Right cardiac atrium (tissue), 5 donors: ENCODE data around the gene RAB15. TPM values are rescaled to one million over a fixed set of nuclear protein-coding genes. Genes with fewer than 3 reads are reported as not detected.

Experiments
- ATAC-seq, 2 donors: fragments of 200-7000 bp; cut with Tn5 transposase; one replicate each; pipeline versions ENCODE4 v1.8.0 to v1.9.1; 2020; ENCODE audit warnings: moderate library complexity in 2 of 2, mild to moderate bottlenecking in 1 of 2
- DNase-seq, 3 donors: peaks; one replicate each; pipeline ENCODE4 v3.0.0-alpha.2; 2020
- H3K27ac ChIP-seq: one replicate; pipeline ENCODE4 v1.5.1; 2013; ENCODE audit warnings: mild to moderate bottlenecking, low read length, control low read depth, moderate library complexity
- H3K27me3 ChIP-seq: one replicate; pipeline ENCODE4 v1.6.1; 2013; ENCODE audit not compliant: control insufficient read depth, insufficient read depth
- H3K4me1 ChIP-seq: one replicate; pipeline ENCODE4 v1.6.1; 2013; ENCODE audit warnings: low read length; ENCODE audit not compliant: control insufficient read depth, insufficient read depth
- H3K4me3 ChIP-seq: one replicate; pipeline ENCODE4 v1.5.1; 2013; ENCODE audit warnings: low read length, control low read depth
- H3K9me3 ChIP-seq: one replicate; pipeline ENCODE4 v1.6.1; 2013; ENCODE audit warnings: low read length; ENCODE audit not compliant: control insufficient read depth
- WGBS: extraction: QIAGEN DNeasy Blood & Tissue Kit; methylation state at CpG from one replicate; pipeline ENCODE4 v1.1.7; 2013; 5-methylcytosine and 5-hydroxymethylcytosine counted together
- intact Hi-C, 4 donors: fragments of 100-400 bp; cut with DNase I; formaldehyde crosslinking; loops; one replicate each; pipeline versions ENCODE4 v1.11.0 to v1.14.0; 2022 to 2023
- polyA plus RNA-seq: library from polyadenylated mRNA; stranded (reverse); fragments of 200-250 nt; gene quantifications from one replicate; pipeline ENCODE4 v1.2.3, GENCODE V29; 2013
- total RNA-seq, 4 donors: library from RNA; stranded (reverse); fragmentation: NEBNext Ultra II Directional; extraction: Animal tissue kit (Norgen Biotek cat#: 25700); gene quantifications; one replicate each; pipeline ENCODE4 v1.2.1, GENCODE V29; 2021
- donor health status: healthy with polysubstance abuse.
- donor health status: DM: no; HTN: yes; CAD: no.
- donor health status: DM: no; HTN: no; CAD: no.
- donor health status: DM: no; HTN: yes; CAD: no; lungs with severe emphysema.
- donor health status: DM: yes; HTN: yes; CAD: no.

Gene RAB15
- total and polyA plus RNA-seq, 5 donors, result 12.7 to 48.1 (median 20.5) TPM

DNA sequence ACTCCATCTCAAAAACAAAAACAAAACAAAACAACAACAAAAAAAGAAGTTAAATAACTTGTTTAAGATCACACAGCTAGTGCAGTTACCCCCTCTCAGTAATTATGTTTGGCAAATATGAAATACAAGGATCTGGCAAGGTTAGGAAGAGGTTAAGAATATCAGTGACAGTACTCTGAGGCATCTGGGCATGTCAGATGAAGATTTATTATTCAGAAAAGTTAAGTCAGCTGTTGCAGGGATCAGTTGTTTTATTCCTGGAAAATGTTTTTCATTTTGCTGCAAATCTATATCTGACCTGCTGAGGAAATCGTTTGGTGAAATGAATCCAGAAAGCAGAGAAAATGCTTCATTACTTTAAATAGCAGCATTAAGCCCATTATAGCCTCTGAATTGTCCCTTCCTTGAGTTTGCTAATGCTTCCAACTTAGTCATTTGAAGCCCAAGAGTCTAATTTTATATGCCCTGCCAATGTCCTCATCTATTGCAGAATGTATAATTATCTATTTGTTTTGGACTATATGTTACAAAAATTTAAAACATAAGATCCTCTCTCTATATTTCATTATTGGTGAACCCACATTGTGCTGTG lies 37.7 kb downstream of the RAB15 start:
- Histone ChIP-seq H3K4me1 (no peaks in the 10 kb centered on the region), H3K27me3 (no peaks in the 10 kb centered on the region), H3K9me3 (no peaks in the 10 kb centered on the region), H3K27ac (no peak overlapping the region), H3K4me3 (no peak overlapping the region)
- ATAC-seq (no peak), DNase-seq (no peak)
- intact Hi-C loops, result no loop called here
- WGBS, result 33% methylated on average over 1 of the region's 1 CpG

DNA sequence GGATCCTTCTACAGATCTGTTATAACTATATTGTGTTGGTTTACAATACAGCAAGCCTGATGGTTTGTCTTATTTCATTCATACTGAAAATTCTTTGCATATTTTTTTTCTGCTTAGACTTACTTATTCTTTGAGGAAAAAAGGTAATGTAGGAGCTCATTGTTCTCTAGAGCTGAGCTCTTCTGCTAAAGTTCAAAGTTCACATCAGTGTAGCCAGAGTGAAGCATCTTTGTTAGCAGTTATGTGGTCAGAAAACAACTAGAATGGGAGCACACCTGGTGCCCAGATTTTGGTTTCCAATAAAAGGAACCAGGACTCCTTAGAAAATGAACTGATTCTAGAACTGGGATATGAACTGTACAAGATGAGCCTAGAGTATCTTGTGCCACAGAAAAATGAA lies 39.9 kb downstream of the RAB15 start:
- H3K4me1 ChIP-seq, result peaks cover 5% of the 10 kb centered on the region
- no peak overlapping the region for H3K27ac ChIP-seq
- H3K9me3 ChIP-seq, result no peaks in the 10 kb centered on the region
- H3K4me3 ChIP-seq, result no peak overlapping the region
- no peaks in the 10 kb centered on the region for H3K27me3 ChIP-seq
- ATAC-seq (no peak), DNase-seq (no peak)
- intact Hi-C loops, result no loop called here

DNA sequence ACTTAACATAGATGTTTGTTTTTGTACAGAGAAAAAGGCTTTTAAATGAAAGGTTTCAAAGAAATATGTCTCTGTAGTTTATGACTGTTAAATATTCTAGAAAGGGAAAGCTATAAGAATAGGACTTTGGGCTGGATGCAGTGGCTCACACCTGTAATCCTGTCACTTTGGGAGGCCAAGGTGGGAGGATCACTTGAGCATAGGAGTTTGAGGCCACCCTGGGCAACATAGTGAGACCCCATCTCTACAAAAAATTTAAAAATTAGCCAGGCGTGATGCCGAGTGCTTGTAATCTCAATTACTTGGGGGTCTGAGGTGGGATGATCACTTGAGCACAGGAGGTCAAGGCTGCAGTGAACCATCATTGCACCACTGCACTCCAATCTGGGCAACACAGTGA lies 41.0 kb downstream of the RAB15 start:
- Histone ChIP-seq H3K4me1 (peaks cover 5% of the 10 kb centered on the region), H3K9me3 (no peaks in the 10 kb centered on the region), H3K27me3 (no peaks in the 10 kb centered on the region), H3K4me3 (no peak overlapping the region), H3K27ac (peak overlapping the region; percentile 37)
- no peak for ATAC-seq
- 92% methylated on average over 2 of the region's 2 CpGs for WGBS
- intact Hi-C loops, result no loop called here
- DNase-seq, result no peak

DNA sequence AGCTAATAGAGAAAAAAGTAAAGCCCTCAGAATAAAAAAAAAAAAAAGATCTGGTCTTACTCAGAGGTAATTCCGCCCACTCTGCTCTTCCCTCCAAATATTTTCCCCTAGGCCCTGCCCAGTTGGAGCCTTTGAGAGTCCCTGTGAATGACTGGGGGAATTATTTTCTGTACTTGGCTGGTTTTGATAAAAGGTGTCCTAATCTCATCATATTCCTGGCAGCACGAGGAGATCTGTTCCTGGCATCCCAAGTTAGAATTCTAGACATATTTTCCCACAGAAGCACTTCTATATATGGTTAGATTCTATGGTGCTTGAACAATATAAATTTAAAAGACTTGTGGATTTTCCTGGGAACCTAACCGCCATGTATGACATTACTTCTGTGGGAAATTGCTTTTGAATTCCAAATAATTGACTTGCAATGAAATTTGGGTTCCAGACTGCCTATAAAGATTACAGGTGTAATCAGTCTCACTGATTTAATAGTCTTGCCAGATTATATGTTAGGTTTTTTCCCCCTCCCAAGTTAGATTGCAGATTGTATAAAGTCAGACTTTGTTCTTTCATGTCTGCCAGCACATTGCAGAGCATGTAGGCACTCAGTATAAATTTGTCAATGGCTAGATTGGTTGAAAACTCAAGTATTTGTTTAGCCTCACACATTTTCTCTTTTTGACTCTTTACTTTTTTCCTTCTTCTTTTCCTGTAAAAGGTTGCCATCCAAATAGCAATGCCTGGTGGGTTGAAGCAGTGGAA lies 41.9 kb downstream of the RAB15 start:
- peaks cover 5% of the 10 kb centered on the region for H3K4me1 ChIP-seq
- no peaks in the 10 kb centered on the region for H3K27me3 ChIP-seq
- ATAC-seq (peak; percentile 69 to 81), DNase-seq (no peak)
- H3K27ac ChIP-seq, result no peak overlapping the region
- no peaks in the 10 kb centered on the region for H3K9me3 ChIP-seq
- no peak overlapping the region for H3K4me3 ChIP-seq
- intact Hi-C loops, result no loop called here
- 57% methylated on average over 3 of the region's 3 CpGs for WGBS

DNA sequence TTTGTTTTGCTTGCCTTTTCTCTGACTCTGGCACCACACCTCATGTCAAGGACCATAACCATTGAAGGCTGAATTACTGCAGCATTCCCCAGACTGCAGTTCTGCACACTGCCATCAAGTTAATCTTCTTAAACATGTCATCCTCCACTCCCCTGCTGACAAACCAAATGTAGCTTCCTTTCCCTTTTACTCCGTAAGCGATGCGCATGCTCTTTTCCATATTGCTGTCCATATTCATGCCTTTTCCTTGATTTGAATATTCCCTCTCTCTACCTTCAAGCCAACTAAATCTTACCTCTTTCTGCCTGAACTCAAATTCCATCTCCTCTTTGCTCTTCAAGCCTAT lies 43.1 kb downstream of the RAB15 start:
- Histone ChIP-seq H3K27ac (no peak overlapping the region), H3K27me3 (no peaks in the 10 kb centered on the region), H3K4me3 (no peak overlapping the region), H3K9me3 (no peaks in the 10 kb centered on the region), H3K4me1 (peaks cover 5% of the 10 kb centered on the region)
- WGBS, result 98% methylated on average over 3 of the region's 3 CpGs
- ATAC-seq (no peak), DNase-seq (no peak)
- intact Hi-C loops, result no loop called here

DNA sequence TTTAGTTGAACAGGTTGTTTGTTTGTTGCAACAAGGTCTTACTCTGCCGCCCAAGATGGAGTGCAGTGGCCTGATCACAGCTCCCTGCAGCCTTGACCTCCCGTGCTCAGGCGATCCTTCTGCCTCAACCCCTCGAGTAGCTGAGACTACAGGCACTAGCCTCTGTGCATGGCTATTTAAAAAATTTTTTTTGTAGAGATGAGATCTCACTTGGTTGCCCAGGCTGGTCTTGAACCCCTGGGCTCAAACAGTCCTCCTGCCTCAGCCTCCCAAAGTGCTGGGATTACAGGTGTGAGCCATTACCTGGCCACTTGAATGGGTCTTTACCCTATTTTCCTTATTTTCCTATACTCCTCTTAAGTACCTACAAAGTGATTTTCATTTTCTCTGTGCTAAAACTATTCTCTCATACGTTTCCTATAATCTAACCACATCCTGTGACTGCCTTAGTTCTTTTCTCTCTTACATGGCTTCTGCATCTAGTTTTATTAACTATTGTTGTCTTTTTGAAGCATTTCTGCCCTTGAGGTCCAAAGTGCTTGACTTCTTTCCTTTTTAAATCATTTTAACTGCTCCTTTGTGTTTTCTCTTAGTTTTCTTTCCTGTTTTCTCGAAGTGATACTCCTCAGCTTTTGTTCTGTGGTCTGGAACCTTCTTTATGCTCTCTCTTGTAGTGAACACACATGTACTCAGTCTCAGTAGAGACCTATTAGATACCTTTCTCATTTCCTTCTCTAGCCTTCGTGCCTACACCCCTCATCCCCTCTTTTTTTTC lies 43.7 kb downstream of the RAB15 start:
- Histone ChIP-seq H3K4me3 (no peak overlapping the region), H3K9me3 (no peaks in the 10 kb centered on the region), H3K27ac (no peak overlapping the region), H3K4me1 (peaks cover 5% of the 10 kb centered on the region), H3K27me3 (no peaks in the 10 kb centered on the region)
- intact Hi-C loops, result no loop called here
- 81% methylated on average over 7 of the region's 7 CpGs for WGBS
- DNase-seq, result no peak
- ATAC-seq, result no peak

DNA sequence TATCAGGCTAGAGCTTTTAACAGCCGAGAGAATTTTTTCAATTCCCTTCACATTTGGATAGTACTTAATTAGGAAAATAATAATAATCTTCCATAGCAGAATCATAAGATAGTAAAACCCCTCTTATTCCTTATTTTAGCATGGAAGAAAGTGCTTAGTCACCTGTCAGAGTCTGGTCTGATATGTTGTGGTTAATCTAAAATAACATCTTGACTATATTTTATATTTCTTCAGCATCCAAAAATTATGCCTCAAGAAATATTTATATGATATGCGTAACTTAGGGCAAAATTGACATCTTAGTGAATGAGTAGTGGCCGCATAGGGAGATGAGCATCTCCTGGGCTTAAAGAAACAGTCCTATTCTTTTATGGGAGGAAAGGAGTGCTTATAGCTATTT lies 45.1 kb downstream of the RAB15 start:
- Histone ChIP-seq H3K4me3 (no peak overlapping the region), H3K27me3 (no peaks in the 10 kb centered on the region), H3K27ac (no peak overlapping the region), H3K9me3 (no peaks in the 10 kb centered on the region), H3K4me1 (peaks cover 5% of the 10 kb centered on the region)
- WGBS, result 86% methylated on average over 3 of the region's 3 CpGs
- ATAC-seq, result no peak
- no peak for DNase-seq
- intact Hi-C loops, result no loop called here

DNA sequence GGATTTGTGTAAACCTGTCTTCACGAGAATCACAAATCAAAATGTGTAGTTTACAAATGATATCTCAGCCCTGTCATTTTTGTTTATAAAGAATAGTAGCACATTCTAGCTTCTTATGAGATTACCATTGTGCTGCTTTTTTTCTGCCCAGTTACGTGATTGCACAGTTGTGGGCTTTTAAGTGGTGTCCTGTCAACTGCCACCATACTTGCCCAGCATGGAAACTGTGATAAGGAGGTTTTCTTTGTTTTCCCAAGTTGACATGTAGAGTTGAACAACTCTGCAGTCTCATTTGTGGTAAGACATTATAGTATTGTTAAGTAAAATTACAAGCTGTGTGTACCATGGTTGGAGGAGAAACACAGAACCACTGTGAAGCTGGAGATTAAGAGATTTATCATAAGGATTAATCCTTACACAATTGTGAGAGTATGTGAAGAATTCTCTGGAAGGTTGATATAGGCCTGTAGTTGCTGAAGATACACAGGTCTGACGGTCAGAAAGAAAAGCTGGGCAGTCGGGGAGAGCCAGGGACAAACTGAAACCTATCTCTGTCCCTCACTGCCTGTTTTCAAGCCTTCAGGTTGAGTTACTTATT lies 45.6 kb downstream of the RAB15 start:
- Histone ChIP-seq H3K4me1 (peaks cover 5% of the 10 kb centered on the region), H3K27ac (no peak overlapping the region), H3K27me3 (no peaks in the 10 kb centered on the region), H3K9me3 (no peaks in the 10 kb centered on the region), H3K4me3 (no peak overlapping the region)
- WGBS, result 73% methylated on average over 4 of the region's 4 CpGs
- DNase-seq, result no peak
- intact Hi-C loops, result no loop called here
- ATAC-seq, result no peak

DNA sequence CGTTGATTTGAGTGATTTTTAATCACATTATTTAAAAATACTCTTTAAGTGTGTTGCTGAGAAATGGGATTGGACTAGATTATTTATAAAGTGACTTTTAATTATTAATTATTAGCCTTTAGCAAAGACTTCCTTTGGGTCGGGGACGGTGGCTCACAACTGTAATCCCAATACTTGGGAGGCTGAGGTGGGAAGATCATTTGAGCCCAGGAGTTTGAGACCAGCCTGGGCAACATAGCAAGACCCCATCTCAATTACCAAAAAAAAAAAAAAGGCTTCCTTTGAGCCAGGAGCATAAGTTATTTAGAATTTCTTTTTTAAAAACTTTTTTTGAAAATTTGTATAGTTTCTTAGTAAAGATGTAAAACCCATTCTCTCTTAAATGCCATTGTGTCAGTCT lies 49.1 kb downstream of the RAB15 start:
- Histone ChIP-seq H3K27ac (no peak overlapping the region), H3K4me1 (peaks cover 5% of the 10 kb centered on the region), H3K9me3 (no peaks in the 10 kb centered on the region), H3K4me3 (no peak overlapping the region), H3K27me3 (no peaks in the 10 kb centered on the region)
- WGBS, result 86% methylated on average over 3 of the region's 3 CpGs
- no peak for ATAC-seq
- intact Hi-C loops, result no loop called here
- no peak for DNase-seq

DNA sequence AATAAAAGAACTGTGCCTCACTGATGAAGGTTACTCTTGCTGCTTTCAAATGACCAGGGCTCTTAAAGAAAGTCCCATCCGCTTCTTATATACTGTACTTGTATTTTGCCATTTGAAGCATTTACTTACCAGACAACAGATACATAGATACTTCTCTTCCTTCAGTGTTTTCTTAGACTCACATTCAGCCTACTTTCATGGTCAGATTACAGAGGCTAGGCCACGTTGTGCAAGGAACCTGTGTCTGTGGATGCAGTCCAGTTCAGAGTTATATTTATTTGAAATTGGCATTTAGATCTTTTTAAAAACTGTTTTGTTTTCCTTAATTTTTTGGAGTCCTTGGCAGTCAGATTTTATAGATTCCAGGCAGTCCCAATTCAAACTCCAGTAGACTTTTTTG lies 51.7 kb downstream of the RAB15 start:
- intact Hi-C loops, result no loop called here
- H3K27ac ChIP-seq, result no peak overlapping the region
- no peaks in the 10 kb centered on the region for H3K9me3 ChIP-seq
- DNase-seq, result no peak
- 74% methylated on average over 2 of the region's 2 CpGs for WGBS
- H3K4me1 ChIP-seq, result peaks cover 5% of the 10 kb centered on the region
- no peak for ATAC-seq
- H3K27me3 ChIP-seq, result no peaks in the 10 kb centered on the region
- H3K4me3 ChIP-seq, result no peak overlapping the region

DNA sequence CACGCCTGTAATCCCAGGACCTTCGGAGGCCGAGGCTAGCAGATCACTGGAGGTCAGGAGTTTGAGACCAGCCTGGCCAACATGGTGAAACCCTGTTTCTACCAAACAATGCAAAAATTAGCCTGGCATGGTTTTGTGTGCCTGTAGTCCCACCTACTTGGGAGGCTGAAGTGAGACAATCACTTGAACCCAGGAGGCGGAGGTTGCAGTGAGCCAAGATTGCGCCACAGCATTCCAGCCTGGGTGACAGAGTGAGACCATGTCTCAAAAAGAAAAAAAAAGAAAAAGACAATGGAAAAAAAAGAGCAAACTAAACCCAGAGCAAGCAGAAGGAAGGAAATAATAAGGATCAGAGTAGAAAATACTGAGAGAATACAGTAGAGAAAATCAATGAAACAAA lies 52.5 kb downstream of the RAB15 start:
- Histone ChIP-seq H3K4me1 (peaks cover 8% of the 10 kb centered on the region), H3K27ac (no peak overlapping the region), H3K9me3 (no peaks in the 10 kb centered on the region), H3K4me3 (no peak overlapping the region), H3K27me3 (no peaks in the 10 kb centered on the region)
- DNase-seq, result peak in 1 of 3 donors; percentile 52
- ATAC-seq, result peak; percentile 8 to 30
- intact Hi-C loops, result no loop called here
- WGBS, result 81% methylated on average over 5 of the region's 5 CpGs
